ENCODE data around the gene FAM236D.
"Not testable (repeated sequence)": the region's sequence is repeated elsewhere in the genome, so short reads cannot be mapped to it uniquely, and the experiment has no call there.

The FAM236D gene

DNA sequence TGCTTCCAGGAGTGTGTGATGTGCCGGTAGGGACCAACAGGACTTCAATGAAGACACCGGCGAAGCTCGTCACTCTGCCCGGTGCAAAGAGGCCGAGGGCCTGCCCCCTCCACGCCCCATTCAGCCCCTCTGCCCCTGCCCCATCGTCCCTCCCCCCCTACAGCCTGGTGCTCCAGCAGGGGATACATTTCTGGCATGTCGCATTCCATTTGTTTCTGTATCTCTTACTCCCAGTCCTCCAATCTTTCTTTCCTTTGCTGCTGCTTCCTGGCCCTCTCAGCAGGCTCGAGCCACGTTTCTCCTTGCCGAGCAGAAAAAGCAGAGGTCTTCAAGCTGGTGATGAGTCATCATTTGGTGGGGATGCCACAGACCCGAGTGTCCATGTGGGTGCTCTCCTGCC is at the start of gene FAM236D:
Gene FAM236D (minus strand): TSS at position 101 of the 400 bp plus-strand sequence. CDS start 100 bp downstream, at position 1.
- not testable (repeated sequence) for DNase-seq

DNA sequence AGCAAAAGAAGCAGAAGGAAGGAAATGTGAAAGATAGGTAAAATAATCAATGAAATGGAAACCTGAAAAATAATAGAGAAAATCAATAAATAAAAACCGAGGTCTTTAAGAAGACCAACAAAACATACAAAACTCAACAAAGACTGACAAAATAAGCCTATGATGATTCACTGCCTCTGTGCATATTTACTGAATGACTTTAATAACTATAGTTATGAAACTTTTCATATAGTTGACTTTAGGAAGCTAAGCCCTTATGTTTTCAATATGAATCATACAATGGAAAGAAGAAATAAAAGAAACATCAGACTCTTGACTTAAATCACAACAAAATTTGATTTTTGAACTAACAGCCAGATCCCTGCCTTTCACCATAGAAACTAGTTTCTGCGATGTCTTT is 29.5 kb upstream of the FAM236D start:
- not testable (repeated sequence) for DNase-seq

DNA sequence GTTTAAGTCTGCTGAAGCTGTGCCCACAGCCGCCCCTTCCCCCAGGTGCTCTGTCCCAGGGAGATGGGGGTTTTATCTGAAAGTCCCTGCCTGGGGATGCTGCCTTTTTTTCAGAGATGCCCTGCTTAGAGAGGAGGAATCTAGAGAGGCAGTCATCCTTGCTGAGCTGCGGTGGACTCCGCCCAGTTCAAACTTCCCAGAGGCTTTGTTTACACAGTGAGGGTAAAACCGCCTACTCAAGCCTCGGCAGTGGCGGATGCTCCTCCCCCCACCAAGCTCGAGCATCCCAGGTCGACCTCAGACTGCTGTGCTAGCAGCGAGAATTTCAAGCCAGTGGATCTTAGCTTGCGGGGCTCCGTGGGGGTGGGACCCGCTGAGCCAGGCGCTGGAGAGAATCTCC is 22.7 kb upstream of the FAM236D start:
- DNase-seq: not testable (repeated sequence)

DNA sequence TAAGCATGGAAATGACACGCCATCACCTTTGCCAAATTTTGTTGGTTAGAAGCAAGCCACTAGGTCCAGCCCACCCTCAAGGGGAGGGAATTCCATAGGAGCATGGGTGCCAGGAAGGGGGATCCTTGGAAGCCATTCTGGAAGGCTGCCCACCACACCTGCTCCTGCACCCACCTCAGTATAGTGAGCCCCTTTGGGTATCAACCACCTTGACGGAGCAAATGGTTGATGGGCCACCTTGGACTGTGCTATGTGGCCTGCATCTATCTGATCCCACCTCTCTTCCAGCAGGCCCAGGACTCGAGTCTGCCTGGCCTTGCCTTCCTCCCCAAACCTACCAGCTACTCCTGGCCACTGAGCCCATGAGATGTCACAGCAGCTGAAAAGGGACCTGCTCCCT is 17.6 kb downstream of the FAM236D start:
- DNase-seq: not testable (repeated sequence)

DNA sequence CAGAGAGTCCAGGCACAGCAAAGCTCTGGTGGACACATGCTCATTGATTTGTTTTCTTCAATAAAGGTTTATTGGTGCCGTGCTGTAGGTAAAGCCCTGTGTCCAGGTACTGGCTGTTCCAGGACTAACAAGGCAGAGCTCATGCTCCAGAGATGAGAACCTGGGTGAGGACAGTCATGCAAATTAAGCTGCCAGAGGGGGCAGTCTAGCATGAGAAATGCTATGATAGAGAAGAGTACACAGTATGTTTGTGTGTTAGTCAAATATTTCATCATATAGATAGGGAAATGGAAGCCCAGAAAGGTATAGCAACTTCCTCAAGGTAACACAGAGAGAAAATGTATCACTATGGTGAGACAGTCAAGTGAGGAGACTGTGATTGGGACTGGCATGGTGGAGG is 19.9 kb downstream of the FAM236D start:
- not testable (repeated sequence) for DNase-seq

DNA sequence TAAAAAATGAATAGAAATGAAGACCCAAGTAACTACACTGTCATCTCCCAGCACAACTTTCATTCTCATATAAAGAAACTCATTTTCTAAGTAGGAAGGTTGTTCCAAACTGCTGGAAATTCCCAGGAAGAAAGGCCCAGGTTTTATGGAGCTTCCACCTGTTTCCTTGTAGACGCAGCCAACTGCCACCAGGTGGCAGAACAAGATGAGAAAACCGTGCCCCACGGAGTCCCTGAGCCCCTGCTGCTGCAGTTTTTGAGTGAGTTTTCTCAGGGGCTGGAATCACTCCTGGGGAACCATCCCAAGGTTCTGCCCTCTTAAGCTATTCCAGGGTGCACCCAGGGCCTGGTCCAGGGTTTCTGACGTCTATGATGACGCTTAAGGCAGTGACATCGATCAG is 24.0 kb downstream of the FAM236D start:
- DNase-seq: not testable (repeated sequence)

DNA sequence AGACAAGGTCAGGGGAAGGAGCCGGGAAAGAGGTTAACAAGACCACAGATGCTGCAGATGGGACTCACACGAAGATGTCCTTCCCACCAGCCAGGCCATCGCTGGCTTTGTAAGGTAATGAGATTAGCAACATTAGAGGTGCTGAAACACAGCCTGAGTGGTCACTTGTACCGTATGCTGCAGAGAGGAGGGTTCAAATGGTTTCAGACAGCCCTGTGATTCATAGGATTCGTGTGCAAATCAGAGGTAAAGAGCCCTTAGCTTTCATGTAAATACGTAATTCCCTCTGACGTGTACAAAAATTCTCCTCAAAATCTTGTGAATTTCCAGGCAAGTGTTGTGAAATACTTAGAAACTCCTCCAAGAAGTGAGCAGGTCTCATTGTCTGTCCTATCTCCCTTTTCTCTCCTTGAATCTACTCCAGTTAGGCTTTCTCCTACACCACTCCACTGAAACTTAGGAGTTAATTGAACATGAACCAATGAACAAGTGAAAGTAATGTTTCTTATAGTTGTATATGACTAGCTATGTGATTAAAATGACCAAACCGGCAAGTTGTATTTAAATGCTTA is 24.6 kb downstream of the FAM236D start:
- DNase-seq: not testable (repeated sequence)

DNA sequence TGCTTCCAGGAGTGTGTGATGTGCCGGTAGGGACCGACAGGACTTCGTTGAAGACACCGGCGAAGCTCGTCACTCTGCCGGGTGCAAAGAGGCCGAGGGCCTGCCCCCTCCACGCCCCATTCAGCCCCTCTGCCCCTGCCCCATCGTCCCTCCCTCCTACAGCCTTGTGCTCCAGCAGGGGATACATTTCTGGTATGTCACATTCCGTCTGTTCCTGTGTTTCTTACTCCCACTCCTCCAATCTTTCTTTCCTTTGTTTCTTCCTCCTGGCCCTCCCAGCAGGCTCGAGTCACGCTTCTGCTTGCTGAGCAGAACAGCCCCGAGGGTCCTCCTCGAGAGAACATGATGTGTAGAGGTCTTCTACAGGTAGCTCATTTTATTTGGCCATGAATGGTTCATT is 25.4 kb downstream of the FAM236D start, which contains the start of gene FAM236B:
Gene FAM236B (minus strand): TSS at position 101 of the 400 bp plus-strand sequence. CDS start 100 bp downstream, at position 1.
- not testable (repeated sequence) for DNase-seq

DNA sequence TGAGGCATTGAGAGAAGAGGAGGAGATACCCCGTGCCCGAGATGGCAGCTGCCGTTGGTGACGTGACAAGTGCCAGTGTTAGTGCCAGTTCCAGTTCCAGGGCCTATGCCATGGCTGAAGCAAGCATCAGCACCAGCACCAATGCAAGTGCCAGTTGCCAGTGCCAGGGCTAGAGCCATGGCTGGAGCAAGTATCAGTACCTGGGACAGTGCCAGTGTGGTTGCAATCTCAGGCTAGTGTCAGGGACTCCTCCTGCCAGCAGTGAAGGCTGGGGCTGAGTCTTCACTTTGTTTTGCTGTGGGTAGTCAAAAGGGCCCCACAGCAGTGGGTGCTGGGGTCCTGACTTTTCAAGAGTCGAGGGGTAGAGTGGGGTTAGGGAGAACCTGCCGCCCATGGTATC is 29.9 kb downstream of the FAM236D start:
- DNase-seq: not testable (repeated sequence)

DNA sequence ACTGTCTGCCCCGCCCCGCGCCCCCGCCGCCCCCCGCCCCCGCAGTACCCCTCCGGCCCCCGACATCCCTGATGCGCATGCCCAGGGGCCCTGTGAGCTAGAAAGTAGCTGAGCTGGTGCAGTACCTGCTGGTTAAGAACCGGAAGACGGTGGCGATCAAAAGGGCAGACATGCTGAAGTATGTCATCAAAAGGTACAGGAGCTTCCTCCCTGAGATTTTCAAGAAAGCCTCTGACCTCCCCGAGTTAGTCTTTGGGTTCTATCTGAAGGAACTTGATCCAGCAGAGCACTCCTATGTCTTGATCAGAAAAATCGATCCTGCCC is 30.6 kb downstream of the FAM236D start:
- not testable (repeated sequence) for DNase-seq

DNA sequence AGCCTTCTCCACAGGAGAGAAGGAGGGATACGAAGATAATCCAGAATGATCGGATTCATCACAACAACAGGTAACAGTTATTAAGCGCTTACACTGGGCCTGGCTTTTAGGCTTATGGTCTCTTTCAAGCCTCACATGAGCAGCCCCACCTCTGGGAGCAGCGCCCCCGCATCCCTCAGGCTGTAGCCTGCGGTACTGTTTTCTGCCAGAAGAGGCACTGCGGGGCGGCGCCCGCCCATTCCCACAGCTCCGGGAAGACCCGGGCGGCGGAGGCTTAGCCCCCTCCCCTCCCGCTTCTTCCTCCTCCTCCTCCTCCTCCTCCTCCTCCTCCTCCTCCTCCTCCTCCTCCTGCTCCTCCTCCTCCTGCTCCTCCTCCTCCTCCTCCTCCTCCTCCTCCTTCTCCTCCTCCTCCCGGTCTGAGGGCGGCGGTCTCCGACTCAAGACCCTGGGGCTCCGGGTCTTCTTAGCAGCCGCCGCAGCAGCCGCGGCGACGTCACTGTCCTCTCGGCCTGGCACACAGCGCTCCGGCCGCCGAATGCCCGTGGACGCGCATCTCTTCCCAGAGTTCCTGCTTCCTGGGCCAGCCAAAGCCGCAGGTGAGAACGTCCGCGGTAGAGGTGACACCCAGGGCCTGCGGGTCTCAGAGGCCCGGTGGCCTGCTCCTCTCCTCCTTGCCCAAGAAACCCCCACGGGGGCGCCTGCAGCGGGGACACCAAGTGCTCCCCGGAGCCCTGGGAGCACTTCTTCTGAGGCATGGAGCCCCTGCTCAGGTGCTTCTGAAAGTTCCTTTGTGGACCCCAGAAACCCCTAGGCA is 31.1 kb downstream of the FAM236D start, which contains the start of gene DMRTC1B:
Gene DMRTC1B (plus strand): TSS at position 238 of the 814 bp plus-strand sequence. CDS start 68,246 bp downstream, outside the sequence.
- not testable (repeated sequence) for DNase-seq

DNA sequence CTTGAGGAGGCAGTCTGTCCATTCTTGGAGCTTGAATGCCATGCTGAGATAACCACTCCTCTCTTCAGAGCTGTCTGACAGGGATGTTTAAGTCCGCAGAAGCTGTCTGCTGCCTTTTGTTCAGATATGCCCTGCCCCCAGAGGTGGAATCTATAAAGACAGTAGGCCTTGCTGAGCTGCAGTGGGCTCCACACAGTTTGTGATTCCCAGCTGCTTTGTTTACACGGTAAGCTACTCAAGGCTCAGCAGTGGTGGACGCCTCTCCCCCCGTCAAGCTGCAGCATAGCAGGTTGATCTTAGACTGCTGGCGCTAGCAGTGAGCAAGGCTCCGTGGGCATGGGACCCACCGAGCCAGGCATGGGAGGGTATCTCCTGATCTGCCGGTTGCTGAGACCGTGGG is 47.6 kb downstream of the FAM236D start:
- not testable (repeated sequence) for DNase-seq
